Nucleus accumbens (tissue), 56 donors: ENCODE measurements around the gene NAPEPLD.
A peak's percentile ranks its signal among the peaks of the same experiment; 100 is the strongest.
"Not testable (repeated sequence)": the region's sequence is repeated elsewhere in the genome, so short reads cannot be mapped to it uniquely, and the experiment has no call there.

Experiments
- DNase-seq, 56 donors: peaks; one replicate each; lab custom pipeline; 2025; lab: John Stamatoyannopoulos, UW

NAPEPLD gene

DNA sequence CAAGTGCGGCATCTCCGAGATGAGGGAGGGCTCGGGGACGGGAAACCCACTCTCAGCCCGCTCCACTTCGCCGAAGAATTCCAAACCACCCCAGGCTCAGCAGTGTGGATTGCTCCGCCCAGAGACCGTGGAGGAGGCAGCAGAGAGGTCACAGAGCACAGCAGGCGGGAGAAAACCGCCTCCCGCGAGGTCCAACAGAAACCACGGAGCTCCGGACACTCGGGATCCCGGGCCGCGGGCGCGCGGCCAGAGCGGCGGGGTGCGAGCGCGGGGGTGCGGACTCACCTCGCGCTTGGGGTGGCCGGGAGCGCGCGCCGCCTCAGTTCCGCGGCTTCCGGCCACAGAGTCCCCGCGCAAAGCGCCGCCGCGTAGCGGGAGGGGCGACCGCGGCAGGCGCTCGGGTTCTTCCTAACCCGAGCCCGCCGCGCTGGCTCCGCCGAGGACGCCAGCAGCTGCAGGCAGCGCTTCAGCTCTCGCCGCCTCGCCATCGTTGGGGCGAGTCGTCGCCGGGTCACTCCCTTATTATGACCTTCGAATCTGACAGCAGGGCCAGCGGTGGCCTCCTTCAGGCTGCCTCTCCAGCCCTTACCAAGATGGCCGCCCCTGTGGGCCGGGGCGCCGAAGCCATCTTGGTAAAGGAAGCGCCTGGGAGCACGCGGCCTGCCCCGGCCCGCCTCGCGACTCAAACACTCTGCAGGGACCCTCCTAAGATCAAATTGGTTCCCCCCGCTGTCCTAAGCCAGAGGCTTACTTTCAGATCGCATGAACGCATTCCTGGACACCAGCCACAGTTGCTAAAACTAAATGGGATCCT, at the start of gene NAPEPLD:
TSS of gene NAPEPLD (minus strand) at position 106 of the 814 bp plus-strand sequence. CDS start 20,323 bp downstream, outside the sequence.
- peak; percentile 31 to 98 (median 90) for DNase-seq

GRCh38 chr7:103198079-103198478, 49.2 kb upstream of the NAPEPLD start:
- DNase-seq, result not testable (repeated sequence)

DNA sequence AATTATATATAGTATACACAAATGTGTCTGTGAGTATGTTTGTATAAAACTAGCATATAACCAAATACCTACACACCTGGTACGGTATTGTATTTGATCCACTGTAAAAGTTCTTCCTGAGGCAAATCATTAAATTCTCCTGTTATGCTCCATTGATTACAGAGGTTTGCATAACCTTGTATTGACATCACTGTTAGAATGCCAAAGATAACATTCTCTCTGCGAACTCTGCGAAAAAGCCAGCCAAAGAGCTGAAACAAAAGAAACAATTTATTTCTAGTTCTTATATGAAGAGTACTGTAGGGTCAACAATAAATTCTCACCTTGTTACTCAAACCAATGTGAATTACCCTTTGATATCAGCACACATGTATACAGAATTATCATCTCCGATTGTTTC, 46.5 kb upstream of the NAPEPLD start:
- DNase-seq, result not testable (repeated sequence)

DNA sequence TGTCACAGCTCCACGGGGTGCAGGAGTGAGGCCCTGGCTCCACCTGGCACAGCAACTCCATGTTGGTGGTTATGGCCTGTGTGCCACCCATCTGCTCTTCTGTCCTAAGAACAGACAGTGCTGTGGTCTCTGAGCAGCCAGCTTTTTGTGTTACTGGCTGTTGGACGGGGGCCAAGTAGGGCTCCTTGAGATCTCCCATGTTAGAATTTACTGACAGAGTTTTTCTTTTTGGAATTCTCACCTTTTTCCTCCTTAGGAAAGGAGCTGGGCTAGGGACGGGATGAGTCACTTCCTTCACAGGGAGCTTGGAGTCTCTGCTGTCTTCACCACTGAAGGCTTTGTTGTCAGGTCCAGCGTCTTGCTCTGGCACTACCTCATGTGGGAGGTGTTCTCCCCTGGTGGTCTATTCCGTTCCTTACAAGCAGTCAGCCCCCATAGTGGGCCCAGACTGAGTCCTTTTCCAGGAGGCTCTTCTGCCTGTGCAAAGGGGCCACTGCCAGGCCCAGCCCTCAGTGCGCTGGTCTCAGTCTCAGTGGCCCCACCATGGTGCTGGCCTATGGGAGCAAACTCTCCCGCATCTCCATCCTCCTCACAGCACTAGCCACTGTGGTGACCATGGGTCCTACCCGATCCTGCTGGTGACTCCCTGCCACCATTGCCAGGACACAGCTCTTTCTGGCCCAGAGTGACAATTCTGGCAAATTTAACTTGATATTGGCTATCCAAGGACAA, 23.7 kb upstream of the NAPEPLD start:
- not testable (repeated sequence) for DNase-seq

GRCh38 chr7:103171695-103172414, 23.0 kb upstream of the NAPEPLD start:
- not testable (repeated sequence) for DNase-seq

DNA sequence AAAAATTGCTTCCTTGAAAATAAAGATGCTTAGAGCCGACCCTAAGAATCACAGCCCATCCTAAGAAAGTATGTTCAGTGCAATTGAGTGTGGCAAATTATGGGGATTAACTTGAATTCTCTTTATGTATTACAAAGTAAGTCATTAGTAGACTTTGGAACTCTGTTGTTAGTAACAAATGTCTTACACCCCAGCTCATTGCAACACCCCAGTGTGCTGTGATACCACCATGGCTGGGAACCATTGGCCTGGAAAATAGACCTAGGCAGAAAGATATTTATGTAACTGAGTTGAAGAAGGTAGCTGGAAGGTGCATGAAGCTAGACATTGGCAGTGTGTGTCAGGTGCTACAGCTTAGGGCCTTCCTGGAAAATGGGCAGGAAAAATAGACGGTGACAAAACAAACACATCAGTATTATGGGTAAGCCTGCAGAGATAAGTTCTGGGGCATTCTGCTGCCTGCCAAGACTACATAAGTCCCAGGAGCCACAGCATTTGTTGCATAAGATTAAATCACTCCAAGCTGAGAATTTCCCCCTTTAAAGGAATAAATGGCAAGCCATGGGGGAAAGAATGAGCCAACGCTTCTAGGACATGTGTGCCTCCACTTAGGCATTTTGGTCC, 18.1 kb upstream of the NAPEPLD start:
- not testable (repeated sequence) for DNase-seq

DNA sequence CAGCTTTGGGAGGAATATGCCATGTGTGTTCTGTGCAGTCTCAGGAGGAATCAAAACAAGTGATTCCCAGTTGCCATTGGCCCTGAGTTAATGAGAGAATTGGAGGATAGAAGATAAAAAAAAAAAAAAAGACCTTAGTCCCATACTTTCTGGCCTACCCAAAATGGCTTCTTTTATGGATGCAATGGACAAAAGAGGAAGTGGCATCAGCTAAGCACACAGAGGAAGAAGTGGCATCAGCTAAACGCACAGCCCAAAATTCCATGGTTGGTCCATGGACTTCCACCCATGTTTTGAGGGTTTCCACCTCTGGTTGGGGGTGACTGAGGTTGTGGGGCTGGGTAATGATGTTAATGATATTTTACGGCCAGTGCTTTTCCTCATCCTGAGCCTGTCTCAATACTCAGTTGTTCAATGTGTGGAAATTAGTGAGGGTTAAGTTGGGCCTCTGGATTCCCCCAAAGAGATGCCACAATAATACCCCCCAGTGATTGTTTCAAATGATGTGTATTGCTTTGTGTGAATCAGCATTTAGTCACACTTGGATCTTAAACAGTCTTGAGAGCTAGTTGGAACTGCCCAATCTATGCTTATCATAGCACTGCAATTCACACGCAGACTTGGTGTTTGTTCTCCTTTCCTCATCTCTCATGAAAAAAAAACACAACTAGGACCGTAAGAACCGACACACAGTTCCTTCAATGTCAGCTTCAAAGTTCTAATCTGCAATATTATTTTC, 14.4 kb upstream of the NAPEPLD start:
- DNase-seq, result not testable (repeated sequence)

- DNase-seq, result not testable (repeated sequence)
These were observed 13.7 kb upstream of the NAPEPLD start for GRCh38 chr7:103162641-103163040.

DNA sequence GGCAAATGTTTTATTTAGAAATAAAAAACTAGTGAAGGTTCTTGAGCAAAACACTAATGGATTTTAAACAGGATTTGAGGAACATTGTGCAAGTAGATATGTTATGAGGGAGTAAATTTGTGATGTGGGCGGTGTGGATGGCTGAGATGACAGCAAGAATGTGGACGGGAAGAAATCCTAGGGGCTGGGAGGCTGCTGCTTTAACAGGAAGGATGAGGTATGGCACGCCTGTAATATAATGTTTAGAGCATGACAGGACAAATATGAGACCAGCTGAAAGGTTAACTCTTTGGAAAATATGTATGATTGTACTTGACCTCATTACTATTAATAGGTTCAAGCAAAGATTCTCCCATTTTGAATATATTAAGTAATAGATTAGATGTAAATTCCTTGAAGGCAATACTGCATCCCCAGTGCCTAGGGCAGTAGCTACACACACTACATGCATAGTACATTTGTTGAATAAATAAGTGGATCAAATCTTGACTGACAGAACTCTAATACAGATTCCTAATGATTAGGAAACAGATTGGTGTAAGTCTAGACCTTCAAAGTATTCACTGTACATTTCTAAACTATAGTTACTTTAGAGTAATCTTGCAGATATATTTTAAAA, 13.2 kb upstream of the NAPEPLD start:
- not testable (repeated sequence) for DNase-seq

- DNase-seq, result not testable (repeated sequence)
These were observed 10.2 kb upstream of the NAPEPLD start for GRCh38 chr7:103159072-103159471.

GRCh38 chr7:103155331-103156024, 6.6 kb upstream of the NAPEPLD start:
- DNase-seq, result peak in 1 of 56 donors; percentile 6

DNA sequence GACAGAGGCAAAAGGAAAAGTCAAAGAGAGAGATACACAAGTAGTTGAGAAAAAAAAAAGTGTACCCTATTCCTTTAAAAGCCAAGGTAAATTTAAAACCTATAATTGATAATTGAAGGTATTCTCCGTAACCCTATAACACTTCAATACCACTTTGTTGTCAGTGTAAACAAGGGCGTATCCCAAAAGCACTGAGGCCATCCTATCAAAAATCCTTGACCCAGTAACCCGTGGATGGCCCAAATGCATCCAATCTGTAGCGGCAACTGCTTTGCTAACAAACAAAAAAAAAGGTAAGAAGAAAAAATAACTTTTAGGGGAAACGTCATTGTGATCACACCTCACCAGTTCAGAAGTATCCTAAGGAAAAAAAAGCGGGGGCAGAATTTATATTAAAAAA, 5.1 kb upstream of the NAPEPLD start:
- no peak for DNase-seq

- DNase-seq, result peak in 1 of 56 donors; percentile 17
These were observed 4.1 kb upstream of the NAPEPLD start for GRCh38 chr7:103152744-103153617.

- not testable (repeated sequence) for DNase-seq
These were observed 3.2 kb upstream of the NAPEPLD start for GRCh38 chr7:103151993-103152676.

DNA sequence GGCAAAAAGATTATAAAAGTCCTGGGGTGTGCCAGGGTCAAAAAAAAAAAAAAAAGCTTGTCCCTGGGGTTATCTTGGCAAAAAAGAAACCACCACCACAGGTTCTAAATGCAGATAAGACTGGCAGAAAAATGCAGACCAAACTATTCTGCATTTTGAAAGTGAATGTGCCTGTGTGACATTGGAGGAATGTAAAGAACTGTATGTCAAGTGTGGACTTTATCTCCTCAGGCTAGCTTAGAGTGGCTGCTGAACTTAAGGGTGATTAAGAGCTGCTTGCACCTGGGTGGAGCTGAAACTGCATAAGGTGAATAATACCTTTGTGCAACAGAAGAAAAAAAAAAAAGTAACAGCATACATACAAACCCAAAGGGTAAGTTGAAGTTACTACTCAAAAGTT, 1.3 kb upstream of the NAPEPLD start:
- DNase-seq, result no peak

GRCh38 chr7:103149808-103150180, 895 bp upstream of the NAPEPLD start:
- DNase-seq, result no peak
